ENCODE data around the gene AGBL3.

The AGBL3 gene

GRCh38 chr7:135154734-135155133, 168.4 kb downstream of the AGBL3 start:
- no peak overlapping the region for H3K4me2 ChIP-seq (ENCODE audit: low read depth, low read length)
- no peak for TF ChIP-seq EZH2phosphoT487 (IDR thresholded peaks at IDR 0.05; ENCODE audit: low read length)
- TF ChIP-seq EZH2 (optimal IDR thresholded peaks at IDR 0.05; ENCODE audit: low read depth, low read length): no peak
- TF ChIP-seq CTCF (IDR thresholded peaks at IDR 0.05; ENCODE audit: low read length): no peak

GRCh38 chr7:135156290-135156689, 170.0 kb downstream of the AGBL3 start:
- no peaks in the 10 kb centered on the region for H3K27me3 ChIP-seq (replicated peaks; ENCODE audit: insufficient read depth, low read length)
- H4K20me1 ChIP-seq (ENCODE audit: insufficient read depth, low read length): no peaks in the 10 kb centered on the region
- no peak overlapping the region for H3K4me3 ChIP-seq (ENCODE audit: low read length)
- no peaks in the 10 kb centered on the region for H3K36me3 ChIP-seq (replicated peaks; ENCODE audit: insufficient read depth, low read length)
- no peak overlapping the region for H3K27ac ChIP-seq (ENCODE audit: low read length)
- H3K79me2 ChIP-seq (ENCODE audit: low read length): peaks cover 82% of the 10 kb centered on the region
- H3K4me2 ChIP-seq (ENCODE audit: low read depth, low read length): no peak overlapping the region
- H3F3A ChIP-seq (ENCODE audit: insufficient read depth, low read length): peaks cover 18% of the 10 kb centered on the region
- TF ChIP-seq EZH2 (optimal IDR thresholded peaks at IDR 0.05; ENCODE audit: low read depth, low read length) (no peak), CTCF (IDR thresholded peaks at IDR 0.05; ENCODE audit: low read length) (no peak), EZH2phosphoT487 (IDR thresholded peaks at IDR 0.05; ENCODE audit: low read length) (no peak)
- DNase-seq: no peak
- H3K9me3 ChIP-seq (replicated peaks; ENCODE audit: insufficient read depth, low read length): no peaks in the 10 kb centered on the region
- peaks cover 39% of the 10 kb centered on the region for H3K4me1 ChIP-seq (ENCODE audit: low read length)
- H2AFZ ChIP-seq (ENCODE audit: low read length): no peak overlapping the region
- H3K9me2 ChIP-seq (replicated peaks; ENCODE audit: insufficient read depth, low read length): no peaks in the 10 kb centered on the region
- H3K9ac ChIP-seq (ENCODE audit: low read length): no peak overlapping the region

More at GRCh38 chr7:135154734-135155133, 168.4 kb downstream of the AGBL3 start:
- Histone ChIP-seq H3K27me3 (replicated peaks; ENCODE audit: insufficient read depth, low read length) (no peaks in the 10 kb centered on the region), H3K27ac (ENCODE audit: low read length) (no peak overlapping the region), H3K9ac (ENCODE audit: low read length) (no peak overlapping the region), H3F3A (ENCODE audit: insufficient read depth, low read length) (peaks cover 8% of the 10 kb centered on the region), H2AFZ (ENCODE audit: low read length) (no peak overlapping the region), H3K79me2 (ENCODE audit: low read length) (peaks cover 88% of the 10 kb centered on the region), H3K9me2 (replicated peaks; ENCODE audit: insufficient read depth, low read length) (no peaks in the 10 kb centered on the region), H3K4me3 (ENCODE audit: low read length) (no peak overlapping the region), H3K9me3 (replicated peaks; ENCODE audit: insufficient read depth, low read length) (no peaks in the 10 kb centered on the region), H3K36me3 (replicated peaks; ENCODE audit: insufficient read depth, low read length) (no peaks in the 10 kb centered on the region), H4K20me1 (ENCODE audit: insufficient read depth, low read length) (no peaks in the 10 kb centered on the region), H3K4me1 (ENCODE audit: low read length) (peaks cover 31% of the 10 kb centered on the region)
- no peak for DNase-seq

- Histone ChIP-seq H3K79me2 (ENCODE audit: low read length) (peaks cover 80% of the 10 kb centered on the region), H3K36me3 (replicated peaks; ENCODE audit: insufficient read depth, low read length) (no peaks in the 10 kb centered on the region), H4K20me1 (ENCODE audit: insufficient read depth, low read length) (no peaks in the 10 kb centered on the region), H3K9me2 (replicated peaks; ENCODE audit: insufficient read depth, low read length) (no peaks in the 10 kb centered on the region), H3K4me1 (ENCODE audit: low read length) (peaks cover 46% of the 10 kb centered on the region), H2AFZ (ENCODE audit: low read length) (no peak overlapping the region), H3K4me2 (ENCODE audit: low read depth, low read length) (peak overlapping the region; percentile 70; the same call in 1 of the 2 replicates), H3K27me3 (replicated peaks; ENCODE audit: insufficient read depth, low read length) (no peaks in the 10 kb centered on the region), H3K4me3 (ENCODE audit: low read length) (no peak overlapping the region), H3K9me3 (replicated peaks; ENCODE audit: insufficient read depth, low read length) (no peaks in the 10 kb centered on the region), H3K9ac (ENCODE audit: low read length) (no peak overlapping the region), H3F3A (ENCODE audit: insufficient read depth, low read length) (peaks cover 18% of the 10 kb centered on the region), H3K27ac (ENCODE audit: low read length) (no peak overlapping the region; the same call in 1 of the 2 replicates)
- no peak for DNase-seq
- TF ChIP-seq CTCF (IDR thresholded peaks at IDR 0.05; ENCODE audit: low read length): no peak
- TF ChIP-seq EZH2 (optimal IDR thresholded peaks at IDR 0.05; ENCODE audit: low read depth, low read length): no peak
- TF ChIP-seq EZH2phosphoT487 (IDR thresholded peaks at IDR 0.05; ENCODE audit: low read length): no peak
These were observed 171.9 kb downstream of the AGBL3 start for GRCh38 chr7:135158141-135158655.

Measured in MM.1S (cell line).